ENCODE measurements around the gene ADGRL1.
"Not testable (repeated sequence)": the region's sequence is repeated elsewhere in the genome, so short reads cannot be mapped to it uniquely, and the experiment has no call there.

The ADGRL1 gene

GRCh38 chr19:14218620-14219330 is 12.8 kb upstream of the ADGRL1 start:
- DNase-seq (ENCODE audit: low spot score): no peak

DNA sequence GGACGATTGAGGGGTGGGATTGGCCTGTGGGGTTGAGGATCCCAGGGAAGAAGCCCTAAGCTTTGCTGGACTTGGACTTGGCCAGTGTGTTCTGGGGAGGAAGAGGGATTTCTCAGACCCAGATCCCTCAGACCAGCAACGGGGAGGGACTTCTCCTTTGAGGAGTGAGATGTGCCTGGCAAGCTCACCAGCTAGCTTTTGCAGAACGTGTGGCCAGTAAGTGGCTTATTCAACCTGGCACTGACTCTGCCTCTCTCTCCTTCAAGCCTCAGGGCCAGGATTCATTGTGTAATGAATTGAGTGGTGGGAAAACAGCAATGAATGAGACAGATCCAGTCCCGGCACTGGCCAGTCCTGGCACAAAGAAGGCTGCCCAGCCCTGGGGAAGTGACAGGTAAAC is 11.9 kb upstream of the ADGRL1 start:
- DNase-seq (ENCODE audit: low spot score): not testable (repeated sequence)

DNA sequence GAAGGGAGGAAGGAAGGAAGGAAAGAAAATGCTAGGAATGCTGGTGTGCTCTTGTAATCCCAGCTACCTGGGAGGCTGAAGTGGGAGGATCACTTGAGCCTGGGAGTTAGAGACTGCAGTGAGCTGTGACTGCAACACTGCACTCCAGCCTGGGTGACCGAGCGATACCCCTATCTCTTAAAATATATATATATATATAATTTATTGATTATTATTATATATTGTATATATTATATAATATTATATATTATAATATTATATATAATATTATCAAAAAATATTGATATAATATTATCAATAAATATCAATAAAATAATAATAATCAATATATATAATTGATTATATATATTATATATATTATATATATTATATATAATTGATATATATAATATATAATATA is 8.6 kb upstream of the ADGRL1 start:
- no peak for DNase-seq (ENCODE audit: low spot score)

- not testable (repeated sequence) for DNase-seq (ENCODE audit: low spot score)
These were observed 4.2 kb upstream of the ADGRL1 start for GRCh38 chr19:14210182-14210581.

GRCh38 chr19:14209401-14209800 is 3.4 kb upstream of the ADGRL1 start:
- DNase-seq (ENCODE audit: low spot score): not testable (repeated sequence)

DNA sequence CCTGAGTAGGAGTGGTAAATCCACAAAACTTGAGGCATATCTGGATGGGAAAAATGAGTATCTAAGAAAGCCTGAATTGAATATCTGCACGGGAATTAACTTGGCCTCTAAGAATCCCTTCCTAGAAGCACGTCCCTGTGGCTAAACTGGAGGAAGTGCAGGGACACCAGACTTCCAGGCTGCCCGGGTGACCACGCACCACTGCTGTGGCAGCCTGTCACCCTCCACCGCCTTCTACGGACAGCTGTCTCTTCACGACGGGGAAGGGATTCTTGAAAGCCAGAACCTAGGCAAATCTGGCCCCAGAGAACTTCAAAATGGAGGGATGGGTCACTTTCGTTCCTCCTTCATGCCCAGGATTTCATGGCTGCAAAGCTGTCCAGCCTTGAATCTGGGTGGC is 2.5 kb upstream of the ADGRL1 start:
- DNase-seq (ENCODE audit: low spot score): peak; percentile 8

DNA sequence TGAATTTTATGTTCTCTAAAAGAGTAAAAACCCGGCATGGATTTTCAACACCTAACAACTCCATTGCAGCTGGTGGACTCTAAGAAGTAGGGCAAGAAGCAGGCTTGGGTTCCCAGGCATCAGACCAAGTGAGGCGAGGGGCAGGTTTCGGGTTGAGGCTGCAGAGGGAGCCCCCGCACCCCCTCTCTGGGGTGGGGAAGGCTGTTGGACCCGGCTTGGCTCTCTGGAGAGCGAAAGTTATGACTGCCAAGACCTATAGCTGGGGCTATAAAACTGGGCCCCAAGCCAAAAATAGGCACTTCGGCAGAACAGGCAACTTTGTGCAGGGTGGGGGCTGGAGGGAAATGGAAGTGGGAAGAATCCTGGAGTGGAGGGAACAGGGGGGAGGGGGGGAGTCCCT is 1.8 kb upstream of the ADGRL1 start:
- not testable (repeated sequence) for DNase-seq (ENCODE audit: low spot score)

DNA sequence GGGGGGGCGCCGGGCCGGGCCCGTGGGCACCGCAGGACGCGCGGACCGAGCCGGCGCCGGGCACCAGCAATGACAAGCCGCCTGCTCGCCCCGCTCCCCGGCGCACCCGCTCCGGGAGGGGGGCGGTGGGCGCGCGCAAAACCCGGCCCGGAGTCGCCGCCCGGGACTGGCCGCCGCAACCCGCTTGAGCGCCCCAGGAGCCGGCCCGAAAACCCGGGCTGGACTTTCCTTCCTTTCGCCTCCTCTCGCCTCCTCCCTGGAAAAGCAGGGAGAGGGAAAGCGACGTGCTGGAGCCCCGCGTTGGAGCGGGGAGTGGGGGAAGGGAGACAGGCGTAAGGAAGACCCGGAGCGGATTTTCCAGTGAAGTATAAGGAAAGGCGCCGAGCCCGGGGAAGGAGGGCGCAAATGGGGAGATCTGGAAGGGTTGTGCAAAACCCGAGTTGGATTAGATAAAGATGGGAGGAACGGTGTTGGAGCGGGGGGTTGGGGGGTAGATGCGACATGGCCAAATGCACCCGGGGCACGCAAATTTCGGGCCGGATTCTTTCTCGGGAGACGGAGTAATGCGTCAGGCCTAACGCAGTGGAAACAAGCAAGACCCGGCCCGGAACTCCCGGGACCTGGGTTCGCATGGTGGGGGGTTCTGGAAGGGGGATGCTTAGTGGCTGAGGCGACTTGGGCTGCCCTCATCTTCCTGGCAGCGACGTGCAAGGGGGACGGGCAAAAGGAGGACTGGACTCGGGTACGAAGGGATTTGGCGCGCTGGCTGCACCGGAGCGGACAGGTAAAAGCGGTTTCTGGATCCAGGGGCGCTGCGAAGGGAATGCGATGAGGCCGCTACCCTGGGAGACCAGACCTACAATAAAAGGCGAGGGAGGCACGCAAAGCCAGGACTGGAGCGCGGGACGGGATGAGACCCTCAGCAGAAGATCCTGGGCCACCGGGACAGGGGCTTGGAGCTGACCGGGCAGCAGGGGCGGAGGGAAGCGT is 1.1 kb upstream of the ADGRL1 start:
- DNase-seq (ENCODE audit: low spot score): peak; percentile 84

DNA sequence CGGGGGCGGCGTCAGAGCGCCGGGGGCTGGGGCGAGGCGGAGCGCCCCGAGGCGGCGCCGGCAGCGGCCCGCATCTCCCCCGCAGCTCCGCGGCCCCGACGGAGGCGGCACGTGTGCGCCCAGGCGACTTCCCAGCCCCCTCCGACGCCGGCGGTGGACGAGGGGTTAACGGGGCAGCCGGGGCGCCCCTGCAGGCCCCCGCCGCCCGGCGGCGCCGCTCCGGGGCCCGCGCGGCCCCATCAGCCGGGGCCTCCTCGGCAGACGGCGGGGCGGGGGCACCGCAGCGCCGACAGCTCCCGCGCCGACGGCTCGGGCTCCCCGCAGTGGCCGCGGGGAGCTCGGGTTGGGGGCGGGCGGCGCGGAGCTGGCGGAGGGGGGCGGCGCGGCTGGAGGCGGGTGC is 339 bp upstream of the ADGRL1 start:
- DNase-seq (ENCODE audit: low spot score): not testable (repeated sequence)

DNA sequence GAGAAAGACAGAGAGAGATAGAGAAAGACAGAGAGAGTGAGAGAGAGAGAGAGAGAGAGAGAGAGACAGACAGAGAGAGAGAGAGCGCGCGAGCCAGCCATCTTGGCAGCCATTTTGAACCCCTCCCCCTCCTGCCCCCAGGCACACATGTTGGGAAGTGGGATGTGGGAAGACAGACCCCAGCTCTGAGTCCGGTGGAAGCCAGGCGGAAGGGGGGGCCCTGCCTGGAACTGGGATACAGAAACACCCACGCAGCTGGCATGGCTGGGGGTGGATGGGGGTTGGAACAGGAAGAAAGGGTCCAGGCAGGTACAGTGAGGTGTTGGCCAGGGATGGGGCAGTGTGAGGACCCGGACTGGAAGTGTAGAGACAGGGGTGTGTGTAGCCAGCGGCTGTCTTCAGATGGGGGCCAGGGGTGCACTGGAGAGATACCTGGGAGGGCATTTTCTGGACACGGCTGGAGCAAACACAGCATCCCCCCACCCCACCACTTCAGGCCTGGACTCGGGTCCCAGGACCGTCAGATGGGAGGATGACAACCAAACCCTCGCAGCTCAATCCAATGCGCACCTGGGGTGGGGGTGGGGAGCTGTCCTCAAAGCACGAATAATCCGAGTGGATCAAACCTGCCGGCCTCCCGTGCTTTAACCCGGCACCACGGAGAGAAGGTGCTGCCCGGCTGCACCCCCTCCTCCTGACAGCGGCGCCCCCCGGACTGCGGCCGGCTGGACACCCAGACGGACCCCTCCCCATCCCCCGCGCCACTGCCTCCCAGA is 1.1 kb downstream of the ADGRL1 start:
- not testable (repeated sequence) for DNase-seq (ENCODE audit: low spot score)

GRCh38 chr19:14204219-14204618 is 1.8 kb downstream of the ADGRL1 start:
- DNase-seq (ENCODE audit: low spot score): not testable (repeated sequence)

DNA sequence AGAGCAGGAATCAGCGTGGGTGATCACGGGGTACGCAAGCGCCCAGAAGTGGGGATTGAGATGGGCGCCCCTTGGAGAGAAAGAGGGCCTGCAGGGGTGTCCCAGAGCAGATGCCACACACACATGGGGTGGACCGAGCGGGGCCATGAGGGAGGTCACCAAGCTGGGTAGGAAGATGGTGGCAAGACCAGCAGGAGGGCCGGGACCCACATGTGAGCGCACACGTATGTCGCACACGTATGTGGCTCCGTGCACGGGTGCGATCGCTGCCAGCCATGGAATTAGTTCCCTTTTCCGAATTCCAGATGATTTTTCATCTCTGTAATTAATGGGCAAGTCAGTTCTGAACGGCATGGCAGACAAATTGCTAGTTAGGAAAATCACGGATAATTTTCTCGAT is 2.2 kb downstream of the ADGRL1 start:
- DNase-seq (ENCODE audit: low spot score): not testable (repeated sequence)

DNA sequence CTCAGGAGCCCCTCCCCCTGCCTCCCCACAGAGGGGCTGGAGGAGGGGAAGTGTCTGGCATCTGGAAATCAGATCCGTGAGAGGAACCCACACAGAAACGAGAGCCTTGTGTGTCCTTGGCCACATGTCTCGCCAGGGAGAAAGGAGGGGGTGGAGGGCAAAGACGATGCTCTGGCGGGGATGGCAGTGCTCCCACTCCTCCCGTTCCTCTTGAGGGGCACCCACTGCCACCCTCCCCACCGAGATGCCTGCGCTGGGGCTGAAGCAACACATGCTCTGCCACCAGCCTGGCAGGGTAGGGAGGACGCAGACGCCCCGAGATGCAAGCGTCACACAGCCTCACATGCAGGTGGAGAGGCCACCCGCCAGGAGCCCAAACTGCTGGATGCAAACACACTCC is 2.8 kb downstream of the ADGRL1 start:
- DNase-seq (ENCODE audit: low spot score): no peak

DNA sequence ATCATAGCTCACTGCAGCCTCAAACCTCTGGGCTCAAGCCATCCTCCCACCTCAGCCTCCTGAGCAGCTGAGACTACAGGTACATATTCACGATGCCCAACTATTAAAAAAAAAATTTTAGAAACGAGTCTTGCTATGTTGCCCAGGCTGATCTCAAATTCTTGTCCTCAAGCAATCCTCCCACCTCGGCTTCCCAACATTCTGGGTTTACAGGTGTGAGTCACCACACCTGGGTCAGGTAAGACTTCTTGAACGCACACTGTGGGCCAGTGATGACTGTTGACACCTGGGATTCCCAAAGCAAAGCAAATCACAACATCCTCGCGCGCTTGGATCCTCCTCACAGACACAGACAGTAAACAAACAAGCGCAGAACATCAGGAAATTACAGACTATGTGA is 4.5 kb downstream of the ADGRL1 start:
- not testable (repeated sequence) for DNase-seq (ENCODE audit: low spot score)

DNA sequence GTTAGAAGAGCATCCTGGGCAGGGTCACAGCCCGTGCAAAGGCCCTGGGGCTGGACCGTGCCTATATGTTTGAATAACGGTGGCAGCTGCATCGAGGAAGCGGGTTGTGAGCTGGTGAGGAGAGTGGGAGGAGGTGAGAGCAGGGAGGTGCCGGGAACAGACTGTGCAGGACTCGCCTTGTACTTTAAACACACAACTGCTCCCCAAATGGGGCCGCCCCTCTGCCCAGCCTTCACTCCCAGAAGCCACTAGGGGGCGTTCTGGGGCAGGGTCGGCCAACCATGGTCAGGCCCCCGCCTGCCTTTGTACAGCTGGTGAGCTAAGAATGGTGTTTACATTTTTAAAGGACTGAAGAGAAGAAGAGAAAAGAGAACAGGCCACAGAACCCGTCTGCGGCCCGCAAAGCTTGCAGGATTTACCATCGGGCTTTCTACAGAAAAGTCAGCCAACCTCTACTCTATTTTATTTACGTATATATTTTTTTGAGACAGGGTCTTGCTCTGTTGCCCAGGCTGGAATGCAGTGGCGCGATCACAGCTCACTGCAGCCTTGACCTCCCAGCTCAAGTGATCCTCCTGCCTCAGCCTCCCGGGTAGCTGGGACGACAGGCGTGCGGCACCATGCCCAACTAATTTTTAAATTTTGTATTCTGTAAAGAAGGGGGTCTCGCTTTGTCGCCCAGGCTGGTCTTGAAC is 5.7 kb downstream of the ADGRL1 start:
- peak; percentile 9 for DNase-seq (ENCODE audit: low spot score)

- DNase-seq (ENCODE audit: low spot score): no peak
These were observed 7.3 kb downstream of the ADGRL1 start for GRCh38 chr19:14198384-14199376.

- no peak for DNase-seq (ENCODE audit: low spot score)
These were observed 8.1 kb downstream of the ADGRL1 start for GRCh38 chr19:14197882-14198281.

DNA sequence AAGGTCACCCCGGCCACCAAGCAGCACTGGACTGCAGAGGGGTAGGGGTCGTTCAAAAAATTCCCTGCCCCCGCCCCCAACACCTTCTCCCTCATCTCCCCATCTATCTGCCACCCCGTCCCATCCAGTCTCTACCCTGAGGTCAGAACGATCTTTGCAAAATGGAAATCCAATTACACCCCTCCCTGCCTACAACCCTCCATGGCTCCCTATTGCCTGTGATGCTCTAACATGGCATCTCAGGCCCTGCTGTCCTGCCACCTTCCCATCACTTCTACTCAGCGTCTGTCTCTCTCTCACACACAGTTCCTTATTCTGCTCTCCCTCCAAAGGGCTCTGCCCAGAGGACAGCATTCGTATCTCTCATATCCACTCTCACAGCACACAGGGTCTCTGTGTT is 8.7 kb downstream of the ADGRL1 start:
- DNase-seq (ENCODE audit: low spot score): not testable (repeated sequence)

GRCh38 chr19:14196105-14196504 is 9.9 kb downstream of the ADGRL1 start:
- DNase-seq (ENCODE audit: low spot score): peak; percentile 52

- DNase-seq (ENCODE audit: low spot score): not testable (repeated sequence)
These were observed 10.8 kb downstream of the ADGRL1 start for GRCh38 chr19:14195216-14195615.

Measured in kidney tubule cell (primary cell).